ENCODE results near the gene MPV17L2. TPM values are rescaled to one million over a fixed set of nuclear protein-coding genes. Genes with fewer than 3 reads are reported as not detected.

MPV17L2 gene
- polyA plus RNA-seq, 4 donors = 6.0 to 25.9 (median 17.2) TPM

- no peaks in the 10 kb centered on the region for H3K36me3 ChIP-seq (ENCODE audit: control insufficient read depth in 3 of 3, insufficient read depth in 2 of 3, low read depth in 1 of 3, low read length in 3 of 3)
- WGBS, 3 donors = 77 to 83% (median 79%) methylated on average over 18 of the region's 18 CpGs
- no peaks in the 10 kb centered on the region for H3K9me3 ChIP-seq (ENCODE audit: control insufficient read depth in 2 of 2, insufficient read depth in 1 of 2, low read depth in 1 of 2, low read length in 1 of 2)
- H3K4me3 ChIP-seq (ENCODE audit: low read depth in 1 of 3, low read length in 3 of 3) = no peak overlapping the region
- FAIRE-seq = no peak
- H3K27ac ChIP-seq (ENCODE audit: low read depth in 1 of 3, low read length in 2 of 3) = no peak overlapping the region
- H3K27me3 ChIP-seq (ENCODE audit: control insufficient read depth in 3 of 3, insufficient read depth in 3 of 3, low read length in 3 of 3) = peaks cover 1 to 70% (median 23%) of the 10 kb centered on the region in 3 donors
- peaks cover 0 to 21% (median 8%) of the 10 kb centered on the region in 3 donors for H3K4me1 ChIP-seq (ENCODE audit: control insufficient read depth in 3 of 3, insufficient read depth in 2 of 3, low read depth in 1 of 3, low read length in 2 of 3)
- no peak for DNase-seq
Observed at GRCh38 chr19:18226956-18227780, 34.1 kb downstream of the MPV17L2 start.

- H3K27me3 ChIP-seq (ENCODE audit: control insufficient read depth in 3 of 3, insufficient read depth in 3 of 3, low read length in 3 of 3) = peaks cover 3 to 76% (median 27%) of the 10 kb centered on the region in 3 donors
- H3K4me1 ChIP-seq (ENCODE audit: control insufficient read depth in 3 of 3, insufficient read depth in 2 of 3, low read depth in 1 of 3, low read length in 2 of 3) = peaks cover 0 to 21% (median 8%) of the 10 kb centered on the region in 3 donors
- H3K4me3 ChIP-seq (ENCODE audit: low read depth in 1 of 3, low read length in 3 of 3) = no peak overlapping the region
- FAIRE-seq (no peak), DNase-seq (no peak)
- no peaks in the 10 kb centered on the region for H3K36me3 ChIP-seq (ENCODE audit: control insufficient read depth in 3 of 3, insufficient read depth in 2 of 3, low read depth in 1 of 3, low read length in 3 of 3)
- WGBS, 3 donors = 69 to 78% (median 76%) methylated on average over 6 of the region's 6 CpGs
- no peak overlapping the region for H3K27ac ChIP-seq (ENCODE audit: low read depth in 1 of 3, low read length in 2 of 3)
- H3K9me3 ChIP-seq (ENCODE audit: control insufficient read depth in 2 of 2, insufficient read depth in 1 of 2, low read depth in 1 of 2, low read length in 1 of 2) = peaks cover 0 to under 1% of the 10 kb centered on the region in 2 donors
Observed at GRCh38 chr19:18227781-18228271, 34.8 kb downstream of the MPV17L2 start.

- peaks cover 0 to 16% (median 8%) of the 10 kb centered on the region in 3 donors for H3K4me1 ChIP-seq (ENCODE audit: control insufficient read depth in 3 of 3, insufficient read depth in 2 of 3, low read depth in 1 of 3, low read length in 2 of 3)
- no peaks in the 10 kb centered on the region for H3K36me3 ChIP-seq (ENCODE audit: control insufficient read depth in 3 of 3, insufficient read depth in 2 of 3, low read depth in 1 of 3, low read length in 3 of 3)
- no peak for FAIRE-seq
- H3K27me3 ChIP-seq (ENCODE audit: control insufficient read depth in 3 of 3, insufficient read depth in 3 of 3, low read length in 3 of 3) = peaks cover 3 to 84% (median 34%) of the 10 kb centered on the region in 3 donors
- H3K9me3 ChIP-seq (ENCODE audit: control insufficient read depth in 2 of 2, insufficient read depth in 1 of 2, low read depth in 1 of 2, low read length in 1 of 2) = peaks cover 0 to 11% of the 10 kb centered on the region in 2 donors
- no peak overlapping the region for H3K4me3 ChIP-seq (ENCODE audit: low read depth in 1 of 3, low read length in 3 of 3)
- WGBS, 3 donors = 51 to 66% (median 62%) methylated on average over 5 of the region's 5 CpGs
- DNase-seq = no peak
- no peak overlapping the region for H3K27ac ChIP-seq (ENCODE audit: low read depth in 1 of 3, low read length in 2 of 3)
Observed at GRCh38 chr19:18229474-18229873, 36.5 kb downstream of the MPV17L2 start.

GRCh38 chr19:18229915-18230314, 36.9 kb downstream of the MPV17L2 start:
- H3K4me3 ChIP-seq (ENCODE audit: low read depth in 1 of 3, low read length in 3 of 3) = no peak overlapping the region
- FAIRE-seq (no peak), DNase-seq (no peak)
- peaks cover 0 to 12% (median 6%) of the 10 kb centered on the region in 3 donors for H3K4me1 ChIP-seq (ENCODE audit: control insufficient read depth in 3 of 3, insufficient read depth in 2 of 3, low read depth in 1 of 3, low read length in 2 of 3)
- no peaks in the 10 kb centered on the region for H3K36me3 ChIP-seq (ENCODE audit: control insufficient read depth in 3 of 3, insufficient read depth in 2 of 3, low read depth in 1 of 3, low read length in 3 of 3)
- no peak overlapping the region for H3K27ac ChIP-seq (ENCODE audit: low read depth in 1 of 3, low read length in 2 of 3)
- peaks cover 3 to 81% (median 34%) of the 10 kb centered on the region in 3 donors for H3K27me3 ChIP-seq (ENCODE audit: control insufficient read depth in 3 of 3, insufficient read depth in 3 of 3, low read length in 3 of 3)
- peaks cover 0 to 11% of the 10 kb centered on the region in 2 donors for H3K9me3 ChIP-seq (ENCODE audit: control insufficient read depth in 2 of 2, insufficient read depth in 1 of 2, low read depth in 1 of 2, low read length in 1 of 2)
- 70 to 79% (median 73%) methylated on average over 4 of the region's 4 CpGs for WGBS, 3 donors

GRCh38 chr19:18230941-18231734, 38.1 kb downstream of the MPV17L2 start:
- Histone ChIP-seq H3K9me3 (ENCODE audit: control insufficient read depth in 2 of 2, insufficient read depth in 1 of 2, low read depth in 1 of 2, low read length in 1 of 2) (peaks cover 0 to 11% of the 10 kb centered on the region in 2 donors), H3K4me3 (ENCODE audit: low read depth in 1 of 3, low read length in 3 of 3) (no peak overlapping the region), H3K27me3 (ENCODE audit: control insufficient read depth in 3 of 3, insufficient read depth in 3 of 3, low read length in 3 of 3) (peaks cover 3 to 71% (median 24%) of the 10 kb centered on the region in 3 donors), H3K4me1 (ENCODE audit: control insufficient read depth in 3 of 3, insufficient read depth in 2 of 3, low read depth in 1 of 3, low read length in 2 of 3) (peaks cover 0 to 2% (median 0%) of the 10 kb centered on the region in 3 donors), H3K36me3 (ENCODE audit: control insufficient read depth in 3 of 3, insufficient read depth in 2 of 3, low read depth in 1 of 3, low read length in 3 of 3) (no peaks in the 10 kb centered on the region), H3K27ac (ENCODE audit: low read depth in 1 of 3, low read length in 2 of 3) (no peak overlapping the region)
- no peak for DNase-seq
- FAIRE-seq = no peak
- 54 to 55% (median 55%) methylated on average over 18 of the region's 18 CpGs for WGBS, 3 donors

- no peaks in the 10 kb centered on the region for H3K36me3 ChIP-seq (ENCODE audit: control insufficient read depth in 3 of 3, insufficient read depth in 2 of 3, low read depth in 1 of 3, low read length in 3 of 3)
- DNase-seq (no peak), FAIRE-seq (no peak)
- no peak overlapping the region for H3K27ac ChIP-seq (ENCODE audit: low read depth in 1 of 3, low read length in 2 of 3)
- no peak overlapping the region for H3K4me3 ChIP-seq (ENCODE audit: low read depth in 1 of 3, low read length in 3 of 3)
- WGBS, 3 donors = 16 to 22% (median 18%) methylated on average over 4 of the region's 4 CpGs
- no peaks in the 10 kb centered on the region for H3K4me1 ChIP-seq (ENCODE audit: control insufficient read depth in 3 of 3, insufficient read depth in 2 of 3, low read depth in 1 of 3, low read length in 2 of 3)
- peaks cover 0 to 11% of the 10 kb centered on the region in 2 donors for H3K9me3 ChIP-seq (ENCODE audit: control insufficient read depth in 2 of 2, insufficient read depth in 1 of 2, low read depth in 1 of 2, low read length in 1 of 2)
- peaks cover 3 to 70% (median 22%) of the 10 kb centered on the region in 3 donors for H3K27me3 ChIP-seq (ENCODE audit: control insufficient read depth in 3 of 3, insufficient read depth in 3 of 3, low read length in 3 of 3)
Observed at GRCh38 chr19:18231775-18232174, 38.8 kb downstream of the MPV17L2 start.

- no peak for FAIRE-seq
- DNase-seq = no peak
- H3K27me3 ChIP-seq (ENCODE audit: control insufficient read depth in 3 of 3, insufficient read depth in 3 of 3, low read length in 3 of 3) = peaks cover 3 to 62% (median 20%) of the 10 kb centered on the region in 3 donors
Observed at GRCh38 chr19:18232540-18233223, 39.7 kb downstream of the MPV17L2 start.

More at GRCh38 chr19:18232540-18233223, 39.7 kb downstream of the MPV17L2 start:
- Histone ChIP-seq H3K9me3 (ENCODE audit: control insufficient read depth in 2 of 2, insufficient read depth in 1 of 2, low read depth in 1 of 2, low read length in 1 of 2) (peaks cover 0 to 11% of the 10 kb centered on the region in 2 donors), H3K36me3 (ENCODE audit: control insufficient read depth in 3 of 3, insufficient read depth in 2 of 3, low read depth in 1 of 3, low read length in 3 of 3) (no peaks in the 10 kb centered on the region), H3K4me3 (ENCODE audit: low read depth in 1 of 3, low read length in 3 of 3) (no peak overlapping the region), H3K4me1 (ENCODE audit: control insufficient read depth in 3 of 3, insufficient read depth in 2 of 3, low read depth in 1 of 3, low read length in 2 of 3) (no peaks in the 10 kb centered on the region), H3K27ac (ENCODE audit: low read depth in 1 of 3, low read length in 2 of 3) (no peak overlapping the region)
- WGBS, 3 donors = 4 to 16% (median 14%) methylated on average over 37 to 46 of the region's 46 CpGs

All from small intestine (tissue), 7 donors.